Stimulated activated naive CD8-positive, alpha-beta T cell treated with anti-CD3 and anti-CD28 coated beads, Interleukin-15, Interleukin-2, amounts not matched to agents 100 ng/mL and 50 ng/mL, for 24 hours (primary cell): ENCODE results near the gene C14orf132.
"Not testable (repeated sequence)": the region's sequence is repeated elsewhere in the genome, so short reads cannot be mapped to it uniquely, and the experiment has no call there.

Source experiments
- H3K27ac Mint-ChIP-seq: one replicate; pipeline ENCODE4 v1.8.0; 2021; ENCODE audit warnings: mild to moderate bottlenecking, mixed read lengths
- H3K27me3 Mint-ChIP-seq: one replicate; pipeline ENCODE4 v1.8.0; 2021; ENCODE audit warnings: mixed read lengths
- H3K36me3 Mint-ChIP-seq: one replicate; pipeline ENCODE4 v1.8.0; 2021; ENCODE audit warnings: low read depth, mixed read lengths
- H3K4me1 Mint-ChIP-seq: one replicate; pipeline ENCODE4 v1.8.0; 2021; ENCODE audit warnings: low read depth, mixed read lengths
- H3K4me3 Mint-ChIP-seq: one replicate; pipeline ENCODE4 v1.8.0; 2021; ENCODE audit warnings: mild to moderate bottlenecking, mixed read lengths
- H3K9me3 Mint-ChIP-seq: one replicate; pipeline ENCODE4 v1.8.0; 2021; ENCODE audit warnings: mixed read lengths

Gene C14orf132

DNA sequence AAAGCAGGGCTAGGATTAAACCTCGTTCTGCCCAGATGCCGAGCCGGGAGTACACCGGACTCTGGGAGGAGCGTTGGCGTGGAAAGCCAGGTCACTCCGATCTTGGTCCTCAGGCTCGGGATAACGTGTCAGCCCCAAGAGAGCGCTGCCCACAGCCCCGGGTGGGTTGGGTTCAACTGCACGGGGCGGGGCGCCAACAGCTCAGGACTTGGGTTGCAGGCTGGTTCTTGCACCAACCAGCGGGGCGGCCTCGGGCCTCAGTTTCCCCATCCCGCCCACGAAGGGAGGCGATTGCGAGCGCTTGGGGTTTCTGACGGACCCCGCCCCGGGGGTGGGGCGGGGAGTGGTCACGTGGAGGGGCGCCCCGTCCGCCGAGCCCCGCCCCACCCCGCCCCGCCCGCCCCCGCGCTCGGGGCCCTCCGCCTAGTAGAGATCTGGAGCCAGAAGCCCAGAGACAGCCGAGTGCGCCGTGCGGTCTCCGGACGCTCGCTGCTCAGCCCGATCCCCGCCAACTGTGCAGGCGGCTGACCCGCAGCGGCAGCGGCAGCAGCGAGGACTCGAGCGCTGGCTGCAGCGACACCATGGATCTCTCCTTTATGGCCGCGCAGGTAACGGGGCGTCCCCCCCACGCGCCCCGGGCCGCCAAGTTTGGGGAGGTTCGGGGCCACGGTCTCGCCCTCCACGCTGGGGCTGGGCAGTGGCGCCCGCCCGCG lies at the start of gene C14orf132:
Gene C14orf132, plus strand, starts transcription at position 443 of the 713 bp plus-strand sequence. Its CDS starts 139 bp downstream, at position 582.
- H3K9me3 Mint-ChIP-seq: no peaks in the 10 kb centered on the region
- H3K27ac Mint-ChIP-seq: no peak within 1 kb of the TSS
- H3K36me3 Mint-ChIP-seq: no peaks in the 10 kb centered on the region
- peaks cover 13% of the 10 kb centered on the region for H3K4me1 Mint-ChIP-seq
- H3K4me3 Mint-ChIP-seq: peak within 1 kb of the TSS; percentile 71
- H3K27me3 Mint-ChIP-seq: peaks cover 59% of the 10 kb centered on the region

- Mint-ChIP-seq H3K27me3 (peaks cover 24% of the 10 kb centered on the region), H3K9me3 (peaks cover 3% of the 10 kb centered on the region), H3K27ac (no peak overlapping the region), H3K36me3 (no peaks in the 10 kb centered on the region), H3K4me1 (no peaks in the 10 kb centered on the region), H3K4me3 (no peak overlapping the region)
Measured at GRCh38 chr14:95993768-95994592, 45.2 kb upstream of the C14orf132 start.

- H3K36me3 Mint-ChIP-seq: no peaks in the 10 kb centered on the region
- H3K4me1 Mint-ChIP-seq: no peaks in the 10 kb centered on the region
- H3K9me3 Mint-ChIP-seq: peaks cover 3% of the 10 kb centered on the region
- no peak overlapping the region for H3K27ac Mint-ChIP-seq
- H3K27me3 Mint-ChIP-seq: peaks cover 28% of the 10 kb centered on the region
- no peak overlapping the region for H3K4me3 Mint-ChIP-seq
Measured at GRCh38 chr14:95994593-95994928, 44.6 kb upstream of the C14orf132 start.

- H3K9me3 Mint-ChIP-seq: peaks cover 9% of the 10 kb centered on the region
- H3K4me3 Mint-ChIP-seq: no peak overlapping the region
- H3K27me3 Mint-ChIP-seq: peaks cover 45% of the 10 kb centered on the region
- no peaks in the 10 kb centered on the region for H3K4me1 Mint-ChIP-seq
- H3K27ac Mint-ChIP-seq: no peak overlapping the region
- H3K36me3 Mint-ChIP-seq: no peaks in the 10 kb centered on the region
Measured at GRCh38 chr14:95998656-95999055, 40.5 kb upstream of the C14orf132 start.

- Mint-ChIP-seq H3K9me3 (peaks cover 14% of the 10 kb centered on the region), H3K27ac (no peak overlapping the region), H3K36me3 (no peaks in the 10 kb centered on the region), H3K4me1 (no peaks in the 10 kb centered on the region), H3K4me3 (no peak overlapping the region), H3K27me3 (peaks cover 53% of the 10 kb centered on the region)
Measured at GRCh38 chr14:96001866-96002497, 37.2 kb upstream of the C14orf132 start.

GRCh38 chr14:96002498-96002884 lies 36.7 kb upstream of the C14orf132 start:
- Mint-ChIP-seq H3K9me3 (peaks cover 14% of the 10 kb centered on the region), H3K27me3 (peaks cover 50% of the 10 kb centered on the region), H3K4me3 (no peak overlapping the region), H3K4me1 (no peaks in the 10 kb centered on the region), H3K27ac (no peak overlapping the region), H3K36me3 (no peaks in the 10 kb centered on the region)

- H3K27me3 Mint-ChIP-seq: peaks cover 6% of the 10 kb centered on the region
- peaks cover 14% of the 10 kb centered on the region for H3K9me3 Mint-ChIP-seq
Measured at GRCh38 chr14:96011131-96011530, 28.0 kb upstream of the C14orf132 start.

GRCh38 chr14:96011607-96012006 lies 27.6 kb upstream of the C14orf132 start:
- Mint-ChIP-seq H3K4me1 (no peaks in the 10 kb centered on the region), H3K27ac (no peak overlapping the region), H3K9me3 (peaks cover 14% of the 10 kb centered on the region), H3K27me3 (peaks cover 10% of the 10 kb centered on the region), H3K36me3 (no peaks in the 10 kb centered on the region), H3K4me3 (no peak overlapping the region)

More at GRCh38 chr14:96011131-96011530, 28.0 kb upstream of the C14orf132 start:
- Mint-ChIP-seq H3K4me1 (no peaks in the 10 kb centered on the region), H3K4me3 (no peak overlapping the region), H3K27ac (no peak overlapping the region), H3K36me3 (no peaks in the 10 kb centered on the region)

DNA sequence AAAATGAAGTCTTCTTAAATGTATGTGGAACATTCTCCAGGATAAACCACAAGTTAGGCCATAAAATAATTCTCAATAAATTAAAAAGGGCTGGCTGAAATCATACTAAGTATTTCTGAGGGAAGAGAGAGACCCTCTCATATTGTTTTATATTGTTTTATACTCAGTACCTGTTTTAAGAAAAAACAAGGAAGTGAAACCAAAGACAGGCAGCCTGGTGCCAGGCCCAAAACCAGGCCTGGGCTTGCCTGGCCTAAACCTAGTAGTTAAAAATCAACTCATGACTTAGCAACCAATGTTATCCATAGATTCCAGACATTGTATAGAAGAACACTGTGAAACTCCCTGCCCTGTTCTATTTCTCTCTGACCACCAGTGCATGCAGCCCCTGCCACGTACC lies 26.4 kb upstream of the C14orf132 start:
- H3K36me3 Mint-ChIP-seq, H3K4me1 Mint-ChIP-seq, H3K27ac Mint-ChIP-seq, H3K4me3 Mint-ChIP-seq: not testable (repeated sequence)
- Mint-ChIP-seq H3K9me3 (peaks cover 14% of the 10 kb centered on the region), H3K27me3 (peaks cover 22% of the 10 kb centered on the region)

DNA sequence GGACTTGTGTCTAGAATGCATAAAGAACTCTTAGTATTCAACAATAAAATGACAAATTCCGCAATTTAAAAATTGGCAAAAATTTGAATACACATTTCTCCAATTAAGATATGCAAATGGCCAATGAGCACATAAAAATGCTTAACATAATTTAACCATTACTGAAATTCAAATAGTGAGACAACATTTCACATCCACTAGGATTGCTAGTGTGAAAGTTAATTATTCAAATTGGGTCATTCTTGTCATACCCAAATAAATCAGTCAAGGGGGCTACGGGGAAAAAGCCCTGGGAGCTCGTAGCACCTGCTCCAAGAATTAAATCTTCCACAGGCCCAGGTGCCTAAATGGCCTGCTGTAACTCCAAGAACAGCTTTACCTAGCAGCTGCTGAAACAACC lies 25.0 kb upstream of the C14orf132 start:
- Mint-ChIP-seq H3K36me3 (no peaks in the 10 kb centered on the region), H3K4me1 (no peaks in the 10 kb centered on the region), H3K27ac (no peak overlapping the region), H3K4me3 (no peak overlapping the region), H3K9me3 (peaks cover 14% of the 10 kb centered on the region), H3K27me3 (peaks cover 36% of the 10 kb centered on the region)

DNA sequence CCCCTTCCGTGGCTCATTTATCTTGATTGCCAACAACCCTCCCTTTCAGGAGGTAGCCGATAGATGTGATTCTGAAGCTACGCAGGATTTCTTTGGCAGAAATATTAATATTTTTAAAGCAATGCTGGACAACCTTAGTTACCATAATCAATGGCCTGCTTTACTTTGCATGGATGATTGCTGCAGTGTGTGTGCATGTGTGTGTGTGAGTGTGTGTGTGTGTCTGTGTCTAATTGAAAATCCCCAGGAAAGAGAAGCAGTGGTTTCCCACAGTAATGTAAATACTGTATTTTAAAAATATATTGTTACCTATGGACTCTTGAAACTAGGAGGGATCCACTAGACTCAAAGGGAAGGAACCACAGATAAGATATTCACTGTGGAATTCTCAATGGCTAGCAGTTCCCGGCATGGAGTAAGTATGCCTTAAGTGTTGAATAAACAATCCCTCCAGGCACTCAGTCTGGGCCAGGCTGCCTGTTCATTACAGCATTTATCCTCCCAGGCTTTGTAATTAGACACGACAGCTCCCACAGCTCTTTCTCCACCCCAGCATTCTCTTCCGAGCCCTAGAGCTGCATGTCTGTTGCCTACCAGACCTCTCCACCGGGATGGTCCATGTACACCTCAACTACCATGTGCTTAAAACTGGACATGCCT lies 22.5 kb upstream of the C14orf132 start:
- peaks cover 47% of the 10 kb centered on the region for H3K27me3 Mint-ChIP-seq

DNA sequence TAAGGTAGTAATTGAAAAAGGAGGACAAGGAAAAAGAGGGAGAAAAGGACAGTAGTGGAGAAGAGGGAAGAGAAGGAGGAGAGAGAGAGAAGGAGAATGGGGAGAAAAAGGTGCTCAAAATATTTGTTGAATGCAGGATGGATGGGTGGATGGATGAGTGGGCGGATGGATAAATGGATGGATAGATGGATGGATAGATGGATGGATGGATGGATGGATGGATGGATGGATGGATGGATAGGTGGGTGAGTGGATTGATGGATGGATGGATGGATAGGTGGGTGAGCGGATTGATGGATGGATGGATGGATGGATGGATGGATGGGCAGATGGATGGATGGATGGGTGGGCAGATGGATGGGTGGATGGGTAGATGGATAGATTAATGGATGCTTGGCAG lies 21.3 kb upstream of the C14orf132 start:
- Mint-ChIP-seq H3K4me1 (no peaks in the 10 kb centered on the region), H3K9me3 (no peaks in the 10 kb centered on the region), H3K27me3 (peaks cover 55% of the 10 kb centered on the region), H3K4me3 (no peak overlapping the region), H3K27ac (no peak overlapping the region), H3K36me3 (no peaks in the 10 kb centered on the region)

More for the DNA sequence above, 22.5 kb upstream of the C14orf132 start:
- Mint-ChIP-seq H3K27ac (no peak overlapping the region), H3K9me3 (peaks cover 2% of the 10 kb centered on the region), H3K4me3 (no peak overlapping the region), H3K36me3 (no peaks in the 10 kb centered on the region), H3K4me1 (no peaks in the 10 kb centered on the region)

GRCh38 chr14:96027431-96028355 lies 11.5 kb upstream of the C14orf132 start:
- peaks cover 6% of the 10 kb centered on the region for H3K27me3 Mint-ChIP-seq
- H3K36me3 Mint-ChIP-seq: no peaks in the 10 kb centered on the region
- H3K4me3 Mint-ChIP-seq: no peak overlapping the region
- no peaks in the 10 kb centered on the region for H3K9me3 Mint-ChIP-seq
- no peak overlapping the region for H3K27ac Mint-ChIP-seq
- H3K4me1 Mint-ChIP-seq: no peaks in the 10 kb centered on the region

- no peak overlapping the region for H3K27ac Mint-ChIP-seq
- no peaks in the 10 kb centered on the region for H3K9me3 Mint-ChIP-seq
- H3K36me3 Mint-ChIP-seq: no peaks in the 10 kb centered on the region
- H3K4me1 Mint-ChIP-seq: no peaks in the 10 kb centered on the region
- peaks cover 6% of the 10 kb centered on the region for H3K27me3 Mint-ChIP-seq
- H3K4me3 Mint-ChIP-seq: no peak overlapping the region
Measured at GRCh38 chr14:96029089-96029645, 10.0 kb upstream of the C14orf132 start.
